ENCODE data around the gene AP1B1. TPM values are rescaled to one million over a fixed set of nuclear protein-coding genes. Genes with fewer than 3 reads are reported as not detected.
"Not testable (repeated sequence)": the region's sequence is repeated elsewhere in the genome, so short reads cannot be mapped to it uniquely, and the experiment has no call there.

AP1B1 gene
- total and polyA plus RNA-seq, 2 of the 8 experiments (the other 6 are each of a cell fraction or from before 2014, with no cell fraction given): 64.2 to 86.8 TPM

- H3K4me1 ChIP-seq (replicated peaks in 1 of 4; ENCODE audit: control insufficient read depth in 3 of 4, insufficient read depth in 4 of 4, low read length in 3 of 4); H2BK20ac ChIP-seq (ENCODE audit: low read length); H2BK5ac ChIP-seq (ENCODE audit: low read depth, low read length); H4K5ac ChIP-seq (ENCODE audit: insufficient read length, low read depth, low read length); H2AFZ ChIP-seq (ENCODE audit: low read length); H2BK120ac ChIP-seq (replicated peaks; ENCODE audit: low read depth, low read length); H4K20me1 ChIP-seq (replicated peaks in 1 of 2; ENCODE audit: control insufficient read depth in 1 of 2, insufficient read depth in 2 of 2, low read length in 2 of 2); H3K4me3 ChIP-seq (ENCODE audit: extremely low read depth in 1 of 4, insufficient read depth in 2 of 4, low read depth in 3 of 4, low read length in 4 of 4); H3K9me3 ChIP-seq (ENCODE audit: insufficient read depth in 2 of 2, low read depth in 1 of 2, low read length in 1 of 2); H3K27me3 ChIP-seq (replicated peaks in 1 of 4; ENCODE audit: control insufficient read depth in 3 of 4, extremely low read depth in 1 of 4, insufficient read depth in 3 of 4, low read length in 3 of 4); H3K23ac ChIP-seq (ENCODE audit: insufficient read length); FAIRE-seq; H3K27ac ChIP-seq (ENCODE audit: low read depth, low read length); H3K4ac ChIP-seq (replicated peaks; ENCODE audit: insufficient read length, low read depth, low read length); H3K9ac ChIP-seq (replicated peaks in 1 of 4; ENCODE audit: extremely low read depth in 1 of 4, low read depth in 3 of 4, low read length in 3 of 4); H4K8ac ChIP-seq (ENCODE audit: extremely low read depth, insufficient read depth, low read length); H4K91ac ChIP-seq (replicated peaks; ENCODE audit: insufficient read length, low read length); H3K18ac ChIP-seq (ENCODE audit: extremely low read depth, low read length); H3K23me2 ChIP-seq (ENCODE audit: low read depth, low read length); H2BK15ac ChIP-seq (ENCODE audit: low read length); H3K14ac ChIP-seq (ENCODE audit: insufficient read length); H3K4me2 ChIP-seq (ENCODE audit: insufficient read depth in 1 of 2, low read depth in 2 of 2, low read length in 2 of 2); H2BK12ac ChIP-seq (ENCODE audit: low read depth, low read length); H3K36me3 ChIP-seq (ENCODE audit: control insufficient read depth in 2 of 4, insufficient read depth in 4 of 4, low read length in 3 of 4); DNase-seq (ENCODE audit: low read depth in 1 of 2, low spot score in 2 of 2); H3K56ac ChIP-seq (replicated peaks; ENCODE audit: insufficient read length, low read depth, low read length); H2AK5ac ChIP-seq (ENCODE audit: low read depth, low read length): not testable (repeated sequence)
- H3K79me2 ChIP-seq (ENCODE audit: control insufficient read depth in 1 of 2, insufficient read depth in 2 of 2, low read length in 2 of 2): peaks cover 0 to 12% of the 10 kb centered on the region in 2 experiments; a peak in 1 of 4 replicates
- WGBS, 2 experiments (ENCODE audit: extremely low coverage in 1 of 2, insufficient coverage in 1 of 2, insufficient read length in 1 of 2, insufficient replicate concordance in 2 of 2, low coverage in 1 of 2, low lambda C conversion rate in 2 of 2, missing lambda C conversion rate in 1 of 2): 86% methylated on average over 5 of the region's 5 CpGs; no CpG with 5 or more reads in 1 of the 2 experiments
- ChIA-PET POLR2A (ENCODE audit: partially characterized antibody) (interaction anchor here (0.8 kb wide), 1 partner anchor 46 kb away, joined by 3 read pairs; no protein-coding TSS in a partner anchor), CTCF (ENCODE audit: partially characterized antibody) (interaction anchor here (1.9 kb wide), 1 partner anchor 18 kb away, joined by 5 read pairs; no protein-coding TSS in a partner anchor)
- peaks cover 12% of the 10 kb centered on the region for H3K79me1 ChIP-seq (ENCODE audit: low read depth, low read length)
Observed at GRCh38 chr22:29376705-29377104, 11.7 kb downstream of the AP1B1 start.

Data from H1 (cell line).